NCI-H2081 (cell line): ENCODE results near the gene C16orf86.
"Not testable (repeated sequence)": the region's sequence is repeated elsewhere in the genome, so short reads cannot be mapped to it uniquely, and the experiment has no call there.

Experiments used
- DNase-seq, 2 experiments: peaks; one replicate each; lab custom pipeline; 2025; lab: John Stamatoyannopoulos, UW

C16orf86 gene

DNA sequence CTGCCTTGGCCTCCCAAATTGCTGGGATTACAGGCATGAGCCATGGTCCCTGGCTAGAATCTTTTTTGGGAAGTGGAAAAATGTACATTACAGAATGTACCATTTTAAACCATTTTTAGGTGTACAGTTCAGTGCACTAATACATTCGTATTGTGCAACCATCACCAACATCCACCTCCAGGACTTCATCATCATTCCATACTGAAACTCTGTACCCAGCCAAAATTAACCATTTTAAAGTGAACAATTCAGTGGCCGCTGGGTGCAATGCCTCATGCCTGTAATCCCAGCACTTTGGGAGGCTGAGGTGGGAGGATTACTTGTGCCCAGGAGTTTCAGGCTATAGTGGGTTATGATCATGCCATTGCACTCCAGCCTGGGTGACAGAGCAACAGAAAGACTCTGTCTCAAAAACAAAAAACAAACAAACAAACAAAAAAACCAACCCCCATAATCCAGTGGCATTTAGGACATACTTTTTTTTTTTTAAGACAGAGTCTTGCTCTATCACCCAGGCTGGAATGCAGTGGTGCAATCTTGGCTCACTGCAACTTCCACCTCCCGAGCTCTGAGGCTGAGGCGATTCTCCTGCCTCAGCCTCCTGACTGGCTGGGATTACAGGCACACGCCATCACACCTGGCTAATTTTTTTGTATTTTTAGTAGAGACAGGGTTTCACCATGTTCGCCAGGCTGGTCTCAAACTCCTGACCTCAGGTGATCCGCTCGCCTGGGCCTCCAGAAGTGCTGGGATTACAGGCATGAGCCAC lies 27.1 kb downstream of the C16orf86 start:
- DNase-seq, result not testable (repeated sequence)

- no peak for DNase-seq
Measured at GRCh38 chr16:67694611-67695010, 28.0 kb downstream of the C16orf86 start.

- DNase-seq, result no peak
Measured at GRCh38 chr16:67697422-67698185, 31.0 kb downstream of the C16orf86 start.

- no peak for DNase-seq
Measured at GRCh38 chr16:67699265-67699664, 32.7 kb downstream of the C16orf86 start.

GRCh38 chr16:67701420-67701819 lies 34.8 kb downstream of the C16orf86 start:
- no peak for DNase-seq

DNA sequence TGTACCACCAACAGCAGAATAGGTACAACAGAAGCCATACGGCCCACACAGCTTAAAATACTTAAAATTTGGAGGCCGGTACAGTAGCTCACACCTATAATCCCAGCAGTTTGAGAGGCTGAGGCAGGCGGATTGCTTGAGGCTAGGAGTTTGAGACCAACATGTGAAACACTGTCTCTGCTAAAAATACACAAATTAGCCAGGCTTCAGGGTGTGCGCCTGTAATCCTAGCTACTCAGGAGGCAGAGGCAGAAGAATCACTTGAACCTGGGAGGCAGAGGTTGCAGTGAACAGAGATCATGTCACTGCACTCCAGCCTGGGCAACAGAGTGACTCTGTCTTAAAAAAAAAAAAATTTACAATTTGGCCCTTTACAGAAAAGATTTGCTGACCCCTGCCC lies 35.5 kb downstream of the C16orf86 start:
- no peak for DNase-seq

- DNase-seq, result no peak
Measured at GRCh38 chr16:67703626-67704025, 37.0 kb downstream of the C16orf86 start.

GRCh38 chr16:67704110-67704509 lies 37.5 kb downstream of the C16orf86 start:
- no peak for DNase-seq

- DNase-seq, result no peak
Measured at GRCh38 chr16:67707210-67707609, 40.6 kb downstream of the C16orf86 start.

DNA sequence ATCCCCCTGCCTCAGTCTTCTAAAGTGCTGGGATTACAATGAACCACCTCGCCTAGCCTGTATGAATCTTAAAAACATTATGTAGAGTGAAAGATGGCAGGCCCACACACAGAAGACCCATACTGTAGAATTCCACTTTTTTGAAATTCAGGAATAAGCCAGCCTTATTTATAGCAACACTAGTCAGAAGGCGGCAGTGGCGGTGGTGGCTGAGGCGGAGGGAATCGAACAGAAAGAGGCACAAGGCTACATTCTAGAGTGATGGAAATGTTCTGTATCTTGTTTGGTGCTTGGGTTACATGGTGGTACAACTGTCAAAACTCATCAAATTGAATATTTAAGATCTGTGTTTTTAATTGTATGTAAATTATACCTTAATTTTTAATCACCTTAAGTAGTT lies 41.2 kb downstream of the C16orf86 start:
- DNase-seq, result no peak

DNA sequence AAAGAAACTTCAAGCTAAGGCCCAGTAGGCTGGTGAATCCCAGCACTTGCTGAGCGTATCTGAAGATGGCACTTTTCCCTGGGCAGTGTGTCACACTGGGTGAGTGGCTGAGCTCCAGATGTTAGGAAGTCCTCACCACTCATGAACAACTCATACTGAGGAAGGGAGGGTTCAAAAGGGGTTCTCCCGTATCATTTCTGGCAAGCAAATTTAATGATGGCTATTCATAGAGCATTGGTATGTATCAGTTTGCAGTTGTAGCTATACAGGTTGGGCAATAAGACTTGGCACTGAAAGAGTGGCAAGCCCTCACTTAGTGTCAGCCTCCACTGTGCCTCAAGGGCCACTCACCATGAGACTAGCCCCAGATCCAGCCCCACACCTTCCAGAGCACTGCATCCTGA lies 41.8 kb downstream of the C16orf86 start:
- no peak for DNase-seq

DNA sequence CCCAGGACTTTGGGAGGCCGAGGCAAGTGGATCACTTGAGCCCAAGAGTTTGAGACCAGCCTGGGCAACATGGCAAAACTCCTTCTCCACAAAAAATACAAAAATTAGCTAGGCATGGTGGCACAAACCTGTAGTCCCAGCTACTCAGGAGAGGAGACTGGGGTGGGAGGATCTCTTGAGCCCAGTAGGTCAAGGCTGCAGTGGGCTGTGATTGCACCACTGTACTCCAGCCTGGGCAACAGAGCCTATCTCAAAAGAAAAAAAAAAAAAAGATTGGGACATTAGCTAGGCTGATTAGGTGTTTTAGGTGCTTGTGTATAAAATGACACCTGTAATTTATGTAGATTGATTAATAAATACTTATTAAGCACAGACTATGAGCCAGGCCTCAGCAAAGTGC lies 42.4 kb downstream of the C16orf86 start:
- DNase-seq, result no peak

GRCh38 chr16:67710607-67711006 lies 44.0 kb downstream of the C16orf86 start:
- DNase-seq, result no peak

- no peak for DNase-seq
Measured at GRCh38 chr16:67713647-67714273, 47.1 kb downstream of the C16orf86 start.

DNA sequence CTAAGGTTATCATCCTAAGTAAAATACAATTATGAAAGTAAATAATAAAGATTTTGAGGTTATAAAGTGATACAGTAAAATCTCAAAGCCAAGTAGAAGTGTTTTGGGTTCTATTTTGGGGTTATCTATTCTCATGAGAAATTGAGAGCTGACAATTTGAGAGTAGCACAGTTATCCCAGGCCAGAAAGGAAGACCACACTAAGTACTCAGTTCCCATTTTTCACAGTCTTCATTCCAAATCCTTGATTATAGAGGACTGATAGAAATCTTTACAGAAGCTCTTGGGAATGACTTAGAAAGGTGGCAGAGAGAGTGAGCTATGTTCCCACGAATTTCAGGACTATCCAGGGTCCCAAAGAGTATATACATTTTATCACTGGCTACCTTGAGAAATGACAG lies 47.9 kb downstream of the C16orf86 start:
- no peak for DNase-seq

DNA sequence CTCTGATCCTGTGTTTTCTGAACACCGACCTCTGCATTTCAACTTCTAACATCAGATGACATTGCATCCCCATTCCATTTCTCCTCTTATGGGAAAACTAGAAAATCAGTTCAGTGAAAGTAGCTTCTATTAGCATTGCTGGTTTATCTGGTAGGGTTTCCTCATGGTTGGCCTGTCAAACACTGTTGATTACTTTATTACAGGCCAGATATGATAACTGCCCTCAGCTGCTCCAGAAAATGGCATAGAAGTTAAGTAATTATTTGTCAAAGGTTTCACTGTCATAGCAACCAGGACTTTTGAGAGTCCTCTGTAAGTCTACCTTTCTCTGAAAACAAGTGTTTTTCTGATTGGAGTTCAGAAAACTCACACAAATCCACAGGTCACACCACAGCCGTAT lies 49.5 kb downstream of the C16orf86 start:
- DNase-seq, result no peak
